ENCODE measurements around the gene STARD5.

DNA sequence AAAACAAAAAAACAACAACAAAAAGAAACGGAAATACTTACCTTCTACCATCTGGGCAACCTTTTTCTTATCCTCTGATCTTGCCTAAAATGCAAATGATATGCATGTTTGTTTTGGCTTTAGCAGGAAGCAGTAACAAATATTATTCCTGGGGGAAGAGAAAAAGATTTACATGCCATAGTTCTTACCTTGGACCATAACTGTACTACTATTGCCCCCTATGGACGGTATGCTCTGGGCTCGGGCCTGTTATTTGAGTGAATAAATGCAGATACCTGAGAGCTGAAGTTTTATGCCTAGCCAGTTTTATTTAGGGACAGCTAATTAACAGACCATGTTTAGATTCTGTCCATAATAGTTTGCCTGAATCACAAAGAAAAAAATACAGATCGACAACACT, 12.6 kb upstream of the STARD5 start:
- TF ChIP-seq EZH2phosphoT487 (IDR thresholded peaks at IDR 0.05; ENCODE audit: unreplicated experiment) = no peak
- TF ChIP-seq, protein P1, sequence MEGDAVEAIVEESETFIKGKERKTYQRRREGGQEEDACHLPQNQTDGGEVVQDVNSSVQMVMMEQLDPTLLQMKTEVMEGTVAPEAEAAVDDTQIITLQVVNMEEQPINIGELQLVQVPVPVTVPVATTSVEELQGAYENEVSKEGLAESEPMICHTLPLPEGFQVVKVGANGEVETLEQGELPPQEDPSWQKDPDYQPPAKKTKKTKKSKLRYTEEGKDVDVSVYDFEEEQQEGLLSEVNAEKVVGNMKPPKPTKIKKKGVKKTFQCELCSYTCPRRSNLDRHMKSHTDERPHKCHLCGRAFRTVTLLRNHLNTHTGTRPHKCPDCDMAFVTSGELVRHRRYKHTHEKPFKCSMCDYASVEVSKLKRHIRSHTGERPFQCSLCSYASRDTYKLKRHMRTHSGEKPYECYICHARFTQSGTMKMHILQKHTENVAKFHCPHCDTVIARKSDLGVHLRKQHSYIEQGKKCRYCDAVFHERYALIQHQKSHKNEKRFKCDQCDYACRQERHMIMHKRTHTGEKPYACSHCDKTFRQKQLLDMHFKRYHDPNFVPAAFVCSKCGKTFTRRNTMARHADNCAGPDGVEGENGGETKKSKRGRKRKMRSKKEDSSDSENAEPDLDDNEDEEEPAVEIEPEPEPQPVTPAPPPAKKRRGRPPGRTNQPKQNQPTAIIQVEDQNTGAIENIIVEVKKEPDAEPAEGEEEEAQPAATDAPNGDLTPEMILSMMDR (conservative IDR thresholded peaks at IDR 0.05; ENCODE audit: low read depth in 2 of 2) = peak; percentile 37 to 44
- TF ChIP-seq EZH2 (IDR thresholded peaks at IDR 0.05; ENCODE audit: low read depth, unreplicated experiment) = no peak
- no peak for TF ChIP-seq POLR2AphosphoS5 (IDR thresholded peaks at IDR 0.05; ENCODE audit: low read depth)
- TF ChIP-seq, protein P2, sequence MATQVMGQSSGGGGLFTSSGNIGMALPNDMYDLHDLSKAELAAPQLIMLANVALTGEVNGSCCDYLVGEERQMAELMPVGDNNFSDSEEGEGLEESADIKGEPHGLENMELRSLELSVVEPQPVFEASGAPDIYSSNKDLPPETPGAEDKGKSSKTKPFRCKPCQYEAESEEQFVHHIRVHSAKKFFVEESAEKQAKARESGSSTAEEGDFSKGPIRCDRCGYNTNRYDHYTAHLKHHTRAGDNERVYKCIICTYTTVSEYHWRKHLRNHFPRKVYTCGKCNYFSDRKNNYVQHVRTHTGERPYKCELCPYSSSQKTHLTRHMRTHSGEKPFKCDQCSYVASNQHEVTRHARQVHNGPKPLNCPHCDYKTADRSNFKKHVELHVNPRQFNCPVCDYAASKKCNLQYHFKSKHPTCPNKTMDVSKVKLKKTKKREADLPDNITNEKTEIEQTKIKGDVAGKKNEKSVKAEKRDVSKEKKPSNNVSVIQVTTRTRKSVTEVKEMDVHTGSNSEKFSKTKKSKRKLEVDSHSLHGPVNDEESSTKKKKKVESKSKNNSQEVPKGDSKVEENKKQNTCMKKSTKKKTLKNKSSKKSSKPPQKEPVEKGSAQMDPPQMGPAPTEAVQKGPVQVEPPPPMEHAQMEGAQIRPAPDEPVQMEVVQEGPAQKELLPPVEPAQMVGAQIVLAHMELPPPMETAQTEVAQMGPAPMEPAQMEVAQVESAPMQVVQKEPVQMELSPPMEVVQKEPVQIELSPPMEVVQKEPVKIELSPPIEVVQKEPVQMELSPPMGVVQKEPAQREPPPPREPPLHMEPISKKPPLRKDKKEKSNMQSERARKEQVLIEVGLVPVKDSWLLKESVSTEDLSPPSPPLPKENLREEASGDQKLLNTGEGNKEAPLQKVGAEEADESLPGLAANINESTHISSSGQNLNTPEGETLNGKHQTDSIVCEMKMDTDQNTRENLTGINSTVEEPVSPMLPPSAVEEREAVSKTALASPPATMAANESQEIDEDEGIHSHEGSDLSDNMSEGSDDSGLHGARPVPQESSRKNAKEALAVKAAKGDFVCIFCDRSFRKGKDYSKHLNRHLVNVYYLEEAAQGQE (IDR thresholded peaks at IDR 0.05; ENCODE audit: unreplicated experiment) = no peak
- no peak for TF ChIP-seq STAT1 (IDR thresholded peaks at IDR 0.05; ENCODE audit: unreplicated experiment)
- TF ChIP-seq, protein P3, sequence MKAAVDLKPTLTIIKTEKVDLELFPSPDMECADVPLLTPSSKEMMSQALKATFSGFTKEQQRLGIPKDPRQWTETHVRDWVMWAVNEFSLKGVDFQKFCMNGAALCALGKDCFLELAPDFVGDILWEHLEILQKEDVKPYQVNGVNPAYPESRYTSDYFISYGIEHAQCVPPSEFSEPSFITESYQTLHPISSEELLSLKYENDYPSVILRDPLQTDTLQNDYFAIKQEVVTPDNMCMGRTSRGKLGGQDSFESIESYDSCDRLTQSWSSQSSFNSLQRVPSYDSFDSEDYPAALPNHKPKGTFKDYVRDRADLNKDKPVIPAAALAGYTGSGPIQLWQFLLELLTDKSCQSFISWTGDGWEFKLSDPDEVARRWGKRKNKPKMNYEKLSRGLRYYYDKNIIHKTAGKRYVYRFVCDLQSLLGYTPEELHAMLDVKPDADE (IDR thresholded peaks at IDR 0.05) = no peak
- TF ChIP-seq CREB1 (CRISPR knock-in tag; IDR thresholded peaks at IDR 0.05; ENCODE audit: low read depth) = no peak
- TF ChIP-seq ZNF114 (CRISPR knock-in tag; IDR thresholded peaks at IDR 0.05) = no peak
- TF ChIP-seq ZNF331 (CRISPR knock-in tag; IDR thresholded peaks at IDR 0.05; ENCODE audit: low read depth) = no peak

All from GM23338 (cell line).